Neural cell (in vitro differentiated cells): Measurements from ENCODE around the gene GOLGA6C. TPM values are rescaled to one million over a fixed set of nuclear protein-coding genes. Genes with fewer than 3 reads are reported as not detected.
"Not testable (repeated sequence)": the region's sequence is repeated elsewhere in the genome, so short reads cannot be mapped to it uniquely, and the experiment has no call there.

Experiments used
- H2AFZ ChIP-seq: fragments of 200-600, 300-800 bp; sonication (generic), shearing (Covaris generic); 2 replicates; pipeline ENCODE4 v1.6.0; 2014; ENCODE audit warnings: low read depth, mild to moderate bottlenecking, antibody characterized with exemption, low read length, moderate library complexity
- H3F3A ChIP-seq: fragments of 200-600 bp; shearing (Covaris generic); 2 replicates; pipeline ENCODE4 v1.6.1; 2016; ENCODE audit warnings: mild to moderate bottlenecking, moderate library complexity, mixed read lengths, antibody characterized with exemption, low read length; ENCODE audit not compliant: insufficient read depth, poor library complexity, severe bottlenecking
- H3K27ac ChIP-seq: fragments of 200-600, 300-800 bp; sonication (generic), shearing (Covaris generic); 2 replicates; pipeline ENCODE4 v1.5.1; 2014; ENCODE audit warnings: mild to moderate bottlenecking, low read length, moderate library complexity
- H3K27me3 ChIP-seq: fragments of 300-800, 200-600 bp; sonication (generic), shearing (Covaris generic); 2 replicates; pipeline ENCODE4 v1.6.0; 2014; ENCODE audit warnings: mild to moderate bottlenecking, low read depth, low read length, moderate library complexity; ENCODE audit not compliant: insufficient read depth
- H3K36me3 ChIP-seq: fragments of 300-800, 200-600 bp; sonication (generic), shearing (Covaris generic); 2 replicates; pipeline ENCODE4 v1.5.1; 2014; ENCODE audit warnings: mild to moderate bottlenecking, antibody characterized with exemption, low read length, moderate library complexity; ENCODE audit not compliant: insufficient read depth
- H3K4me2 ChIP-seq: fragments of 300-800, 200-600 bp; sonication (generic), shearing (Covaris generic); 2 replicates; pipeline ENCODE4 v1.6.0; 2014; ENCODE audit warnings: mild to moderate bottlenecking, low read length
- H3K4me3 ChIP-seq: fragments of 300-800, 200-600 bp; sonication (generic), shearing (Covaris generic); 2 replicates; pipeline ENCODE4 v1.5.1; 2014; ENCODE audit warnings: mild to moderate bottlenecking, low read length, moderate library complexity
- H3K79me2 ChIP-seq: fragments of 200-600 bp; shearing (Covaris generic); replicated peaks from 2 replicates; pipeline ENCODE4 v1.6.0; 2014; ENCODE audit warnings: mild to moderate bottlenecking, low read length, moderate library complexity; ENCODE audit not compliant: insufficient read depth
- H3K9ac ChIP-seq: fragments of 300-800, 200-600 bp; sonication (generic), shearing (Covaris generic); 2 replicates; pipeline ENCODE4 v1.6.1; 2016; ENCODE audit warnings: mild to moderate bottlenecking, low read length, mixed read lengths
- H3K9me2 ChIP-seq: fragments of 200-600 bp; shearing (Covaris generic); 2 replicates; pipeline ENCODE4 v1.6.1; 2016; ENCODE audit warnings: mild to moderate bottlenecking, low read length, mixed read lengths; ENCODE audit not compliant: insufficient read depth
- H3K9me3 ChIP-seq: fragments of 200-600, 300-800 bp; sonication (generic), shearing (Covaris generic); 2 replicates; pipeline ENCODE4 v1.6.1; 2016; ENCODE audit warnings: mild to moderate bottlenecking, mixed run types, low read length, moderate library complexity, mixed read lengths
- H4K20me1 ChIP-seq: fragments of 200-600 bp; shearing (Covaris generic); 2 replicates; pipeline ENCODE4 v1.6.1; 2016; ENCODE audit warnings: mild to moderate bottlenecking, mixed run types; ENCODE audit not compliant: insufficient read depth
- CTCF ChIP-seq: fragments of 450-650 bp; IDR thresholded peaks from 2 replicates; pipeline ENCODE4 v1.5.1; 2014; ENCODE audit warnings: antibody characterized with exemption, mild to moderate bottlenecking, moderate library complexity; ENCODE audit not compliant: poor library complexity, severe bottlenecking
- EZH2 ChIP-seq: fragments of 200-600, 300-800 bp; shearing (Covaris generic), sonication (generic); IDR thresholded peaks from 2 replicates; pipeline ENCODE4 v1.6.1; 2014; ENCODE audit warnings: antibody characterized with exemption, low read length, borderline replicate concordance, mild to moderate bottlenecking; ENCODE audit not compliant: insufficient read depth, poor library complexity, severe bottlenecking
- POLR2AphosphoS5 ChIP-seq: IDR thresholded peaks from 2 replicates; pipeline ENCODE4 v1.6.1; 2012
- REST ChIP-seq: IDR thresholded peaks from 2 replicates; pipeline ENCODE4 v1.6.1; 2012; ENCODE audit warnings: borderline replicate concordance
- SMC3 ChIP-seq: fragments of 450-650 bp; conservative IDR thresholded peaks from 2 replicates; pipeline ENCODE4 v1.6.1; 2014; ENCODE audit warnings: antibody characterized with exemption, mild to moderate bottlenecking, moderate library complexity; ENCODE audit not compliant: poor library complexity
- TAF1 ChIP-seq: IDR thresholded peaks from 2 replicates; pipeline ENCODE4 v1.6.1; 2012; ENCODE audit warnings: low read depth
- polyA plus RNA-seq: library from polyadenylated mRNA; depleted of rRNA; stranded (reverse); fragments of >200 nt; gene quantifications from 2 replicates; pipeline ENCODE4 v1.2.3, GENCODE V29; 2014

Gene GOLGA6C
- polyA plus RNA-seq, 1 donor from 2014 or later = not detected

- not testable (repeated sequence) for H3K9me3 ChIP-seq, H3K27me3 ChIP-seq, H3K27ac ChIP-seq, H4K20me1 ChIP-seq, H2AFZ ChIP-seq, H3K4me3 ChIP-seq, H3F3A ChIP-seq, H3K4me2 ChIP-seq, H3K79me2 ChIP-seq, H3K9me2 ChIP-seq, H3K36me3 ChIP-seq, H3K9ac ChIP-seq
- peak; percentile 44 for TF ChIP-seq CTCF
Observed at GRCh38 chr15:75299311-75299688, 41.2 kb downstream of the GOLGA6C start.

GRCh38 chr15:75300026-75300425, 41.9 kb downstream of the GOLGA6C start:
- H3K27ac ChIP-seq, H3K9ac ChIP-seq, H3K4me3 ChIP-seq, H3K79me2 ChIP-seq, H4K20me1 ChIP-seq, H3K9me3 ChIP-seq, H3K9me2 ChIP-seq, H3K36me3 ChIP-seq, H3K4me2 ChIP-seq, H3F3A ChIP-seq, H2AFZ ChIP-seq, H3K27me3 ChIP-seq: not testable (repeated sequence)

GRCh38 chr15:75302318-75302717, 44.2 kb downstream of the GOLGA6C start:
- H3K4me2 ChIP-seq = no peak overlapping the region
- no peak overlapping the region for H2AFZ ChIP-seq
- H3K27me3 ChIP-seq = no peaks in the 10 kb centered on the region
- H3K79me2 ChIP-seq = no peaks in the 10 kb centered on the region
- H4K20me1 ChIP-seq = no peaks in the 10 kb centered on the region
- H3K36me3 ChIP-seq = no peaks in the 10 kb centered on the region
- H3K27ac ChIP-seq = no peak overlapping the region
- no peaks in the 10 kb centered on the region for H3F3A ChIP-seq
- H3K9ac ChIP-seq = no peak overlapping the region
- H3K9me2 ChIP-seq = no peaks in the 10 kb centered on the region
- no peaks in the 10 kb centered on the region for H3K9me3 ChIP-seq
- no peak overlapping the region for H3K4me3 ChIP-seq
- TF ChIP-seq POLR2AphosphoS5 (no peak), SMC3 (no peak), TAF1 (no peak), REST (no peak), EZH2 (no peak)

- not testable (repeated sequence) for H4K20me1 ChIP-seq, H3K27me3 ChIP-seq, H2AFZ ChIP-seq, H3K9me2 ChIP-seq, H3F3A ChIP-seq, H3K9me3 ChIP-seq, H3K4me3 ChIP-seq, H3K36me3 ChIP-seq, H3K79me2 ChIP-seq, H3K27ac ChIP-seq, H3K4me2 ChIP-seq, H3K9ac ChIP-seq
Observed at GRCh38 chr15:75302753-75303152, 44.6 kb downstream of the GOLGA6C start.
